Hematopoietic multipotent progenitor cell treated with erythropoietin and hydrocortisone succinate and interleukin-3 and kit ligand, for 15 days (in vitro differentiated cells): Measurements from ENCODE around the gene CLEC12A.

Experiments used
- DNase-seq: peaks from one replicate; pipeline ENCODE4 v3.0.0-alpha.2; 2015; ENCODE audit warnings: low spot score

CLEC12A gene

GRCh38 chr12:10033783-10034545 lies 62.8 kb downstream of the CLEC12A start:
- no peak for DNase-seq
